B cell (primary cell): Measurements from ENCODE around the gene TNKS1BP1. TPM values are rescaled to one million over a fixed set of nuclear protein-coding genes. Genes with fewer than 3 reads are reported as not detected.
"Not testable (repeated sequence)": the region's sequence is repeated elsewhere in the genome, so short reads cannot be mapped to it uniquely, and the experiment has no call there.

Experiments used
- ATAC-seq: fragments of 200-7000 bp; cut with Tn5 transposase; one replicate; pipeline ENCODE4 v1.10.0; 2021; ENCODE audit warnings: low read depth, mild to moderate bottlenecking, moderate number of reproducible peaks, moderate library complexity
- CTCF ChIA-PET: fragments of 350-600 bp; sonication (Branson Sonifier 250); formaldehyde crosslinking; loops from one replicate; lab custom pipeline; 2021; ENCODE audit warnings: antibody characterized with exemption, inconsistent platforms; lab: Charles Lee
- POLR2A ChIA-PET: fragments of 350-600 bp; sonication (Branson Sonifier 250); formaldehyde crosslinking; loops from one replicate; lab custom pipeline; 2021; ENCODE audit warnings: antibody characterized with exemption; lab: Charles Lee
- DNase-seq: peaks from one replicate; pipeline ENCODE4 v3.0.0; 2013
- H2AFZ ChIP-seq: 2 replicates; pipeline ENCODE4 v1.6.1; 2012; ENCODE audit warnings: mild to moderate bottlenecking, low read depth, low read length; ENCODE audit not compliant: insufficient read depth, poor library complexity, severe bottlenecking
- H3K27ac ChIP-seq, 2 donors: 1 replicate in 1 of 2; 2 replicates in 1 of 2; pipeline ENCODE4 v1.5.1; 2012 to 2013; ENCODE audit warnings: low read length in 2 of 2, mild to moderate bottlenecking in 2 of 2, moderate library complexity in 1 of 2
- H3K27me3 ChIP-seq, 4 experiments: fragments of 200-600 bp in 1 of 4; sonication (generic) in 1 of 4; replicated peaks in 1 of 4; 1 replicate in 2 of 4; 2 replicates in 2 of 4; pipeline versions ENCODE4 v1.6.1 to v1.7.0; 2013 to 2016; ENCODE audit warnings: low read length in 3 of 4, mild to moderate bottlenecking in 2 of 4, mixed read lengths in 1 of 4, moderate library complexity in 1 of 4; ENCODE audit not compliant: insufficient read depth in 4 of 4, control insufficient read depth in 3 of 4; ENCODE audit errors: control extremely low read depth in 1 of 4
- H3K36me3 ChIP-seq, 2 experiments: replicated peaks in 1 of 2; 1 replicate in 1 of 2; 2 replicates in 1 of 2; pipeline versions ENCODE4 v1.6.1 to v1.7.1; 2013; ENCODE audit warnings: low read length in 1 of 2; ENCODE audit not compliant: insufficient read depth in 2 of 2, control insufficient read depth in 1 of 2; ENCODE audit errors: control extremely low read depth in 1 of 2, extremely low read depth in 1 of 2
- H3K4me1 ChIP-seq, 2 donors: fragments of 200-600 bp in 1 of 2; sonication (generic) in 1 of 2; 1 replicate in 1 of 2; 2 replicates in 1 of 2; pipeline versions ENCODE4 v1.5.1 to v1.6.1; 2013 to 2017; ENCODE audit warnings: low read length in 2 of 2; ENCODE audit not compliant: control insufficient read depth in 2 of 2, insufficient read depth in 2 of 2
- H3K4me2 ChIP-seq: replicated peaks from 2 replicates; pipeline ENCODE3; 2012; ENCODE audit warnings: mild to moderate bottlenecking, low read depth, low read length; ENCODE audit not compliant: poor library complexity, severe bottlenecking
- H3K4me3 ChIP-seq, 5 experiments: fragments of 200-600 bp in 1 of 5; sonication (generic) in 1 of 5; 1 replicate in 3 of 5; 2 replicates in 2 of 5; pipeline versions ENCODE4 v1.5.1 to v1.7.0; 2011 to 2016; ENCODE audit warnings: low read length in 4 of 5, mild to moderate bottlenecking in 4 of 5, low read depth in 2 of 5, control low read depth in 1 of 5, moderate library complexity in 1 of 5; ENCODE audit not compliant: insufficient read depth in 1 of 5; ENCODE audit errors: control extremely low read depth in 1 of 5, extremely low read depth in 1 of 5
- H3K79me2 ChIP-seq: fragments of 200-600 bp; sonication (generic); one replicate; pipeline ENCODE4 v1.6.0; 2016; ENCODE audit warnings: low read length; ENCODE audit not compliant: control insufficient read depth, insufficient read depth
- H3K9ac ChIP-seq: fragments of 200-600 bp; sonication (generic); 2 replicates; pipeline ENCODE4 v1.6.1; 2017; ENCODE audit warnings: mild to moderate bottlenecking, low read length, moderate library complexity
- H3K9me3 ChIP-seq, 3 donors: one replicate each; pipeline versions ENCODE4 v1.6.1 to v1.7.1; 2013; ENCODE audit warnings: low read length in 2 of 3; ENCODE audit not compliant: control insufficient read depth in 2 of 3, insufficient read depth in 1 of 3; ENCODE audit errors: control extremely low read depth in 1 of 3
- H4K20me1 ChIP-seq: 2 replicates; pipeline ENCODE4 v1.6.0; 2012; ENCODE audit warnings: mild to moderate bottlenecking, low read length; ENCODE audit not compliant: insufficient read depth, control insufficient read depth, poor library complexity, severe bottlenecking
- H3K27ac Mint-ChIP-seq: one replicate; pipeline ENCODE4 v1.8.0; 2021; ENCODE audit warnings: mixed read lengths
- H3K27me3 Mint-ChIP-seq: one replicate; pipeline ENCODE4 v1.8.0; 2021; ENCODE audit warnings: mixed read lengths
- H3K4me1 Mint-ChIP-seq: one replicate; pipeline ENCODE4 v1.8.0; 2021; ENCODE audit warnings: mixed read lengths
- H3K4me3 Mint-ChIP-seq: one replicate; pipeline ENCODE4 v1.8.0; 2021; ENCODE audit warnings: mixed read lengths
- H3K9me3 Mint-ChIP-seq: one replicate; pipeline ENCODE4 v1.8.0; 2022; ENCODE audit warnings: mixed read lengths; ENCODE audit not compliant: insufficient read depth
- EZH2 ChIP-seq: IDR thresholded peaks from 2 replicates; pipeline ENCODE4 v1.6.1; 2012; ENCODE audit warnings: borderline replicate concordance, low read depth, mild to moderate bottlenecking, moderate library complexity, low read length; ENCODE audit not compliant: insufficient read depth, poor library complexity, severe bottlenecking
- WGBS: methylation state at CpG from one replicate; pipeline ENCODE4 v1.1.5; 2013; ENCODE audit warnings: missing lambda C conversion rate; ENCODE audit not compliant: insufficient coverage; 5-methylcytosine and 5-hydroxymethylcytosine counted together
- intact Hi-C: fragments of 100-400 bp; cut with micrococcal nuclease; formaldehyde crosslinking; loops from one replicate; pipeline ENCODE4 v1.10.0; 2022
- polyA plus RNA-seq: library from polyadenylated mRNA; depleted of rRNA; stranded (reverse); fragments of >200 nt; gene quantifications from 2 replicates; pipeline ENCODE4 v1.2.3, GENCODE V29; 2012
- total RNA-seq, 2 donors: library from RNA; stranded (reverse); fragments of 120-200 nt in 1 of 2; gene quantifications; 1 replicate in 1 of 2; 2 replicates in 1 of 2; pipeline versions ENCODE4 v1.2.3 to v1.2.4, GENCODE V29; 2013 to 2022
- TF ChIP-seq, protein P1 (sequence below): fragments of 200-600 bp; IDR thresholded peaks from one replicate; pipeline ENCODE4 v1.8.0; 2022; ENCODE audit warnings: antibody characterized with exemption, mild to moderate bottlenecking

The TNKS1BP1 gene
- total and polyA plus RNA-seq, 2 donors (not counting 1 experiment from before 2014, with no cell fraction given) = 2.2 to 12.2 TPM

DNA sequence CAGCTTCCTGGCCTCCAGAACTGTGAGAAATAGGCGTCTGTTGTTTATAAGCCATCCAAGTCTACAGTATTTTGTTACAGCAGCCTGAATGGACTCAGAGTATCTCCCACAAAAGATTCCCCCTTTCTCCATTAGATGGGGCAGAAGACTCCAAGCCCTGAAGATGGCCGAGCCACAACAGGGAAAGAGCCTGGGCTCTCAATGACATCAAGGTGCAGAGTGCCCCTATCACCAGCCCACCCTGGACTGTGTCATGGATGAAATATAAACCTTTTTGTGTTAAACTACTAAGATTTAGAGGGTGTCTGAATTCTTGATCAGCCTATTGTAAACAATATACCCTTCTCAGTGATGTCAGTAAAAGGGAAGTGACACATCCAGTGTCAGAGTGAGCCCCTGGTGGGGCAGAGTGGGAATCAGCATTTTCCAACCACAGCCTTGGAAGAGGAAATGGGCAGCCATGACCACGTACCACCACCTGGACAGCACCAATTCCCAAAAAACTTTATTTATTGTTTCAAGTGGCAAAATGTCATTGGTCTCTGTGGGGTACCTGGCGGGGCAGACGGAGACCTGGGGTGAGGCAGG, 25.5 kb downstream of the TNKS1BP1 start:
- H3K4me3 Mint-ChIP-seq = no peak overlapping the region
- Histone ChIP-seq H3K9me3 (peaks cover 0 to 32% (median 12%) of the 10 kb centered on the region in 3 donors), H3K4me3 (no peak overlapping the region), H3K79me2 (no peaks in the 10 kb centered on the region), H2AFZ (no peak overlapping the region), H4K20me1 (no peaks in the 10 kb centered on the region), H3K4me2 (no peak overlapping the region), H3K27me3 (no peaks in the 10 kb centered on the region), H3K36me3 (peaks cover 0 to 4% of the 10 kb centered on the region in 2 experiments), H3K9ac (no peak overlapping the region), H3K4me1 (no peaks in the 10 kb centered on the region), H3K27ac (no peak overlapping the region)
- ATAC-seq (no peak), DNase-seq (no peak)
- H3K4me1 Mint-ChIP-seq = no peaks in the 10 kb centered on the region
- H3K27me3 Mint-ChIP-seq = no peaks in the 10 kb centered on the region
- intact Hi-C loops = no loop called here
- no peak overlapping the region for H3K27ac Mint-ChIP-seq
- 100% methylated on average over 1 of the region's 5 CpGs for WGBS
- TF ChIP-seq EZH2 = no peak
- H3K9me3 Mint-ChIP-seq = peaks cover 2% of the 10 kb centered on the region
- CTCF ChIA-PET = no interaction called here
- POLR2A ChIA-PET = no interaction called here

GRCh38 chr11:57297221-57297620, 27.5 kb downstream of the TNKS1BP1 start:
- Histone ChIP-seq H3K4me3 (no peak overlapping the region), H3K4me1 (no peaks in the 10 kb centered on the region), H3K9ac (no peak overlapping the region), H3K27ac (no peak overlapping the region), H3K79me2 (no peaks in the 10 kb centered on the region), H3K9me3 (peaks cover 0 to 32% (median 12%) of the 10 kb centered on the region in 3 donors), H4K20me1 (no peaks in the 10 kb centered on the region), H3K4me2 (no peak overlapping the region), H3K27me3 (no peaks in the 10 kb centered on the region), H2AFZ (no peak overlapping the region), H3K36me3 (peaks cover 0 to 4% of the 10 kb centered on the region in 2 experiments)
- 83% methylated on average over 1 of the region's 2 CpGs for WGBS
- Mint-ChIP-seq H3K9me3 (peaks cover 2% of the 10 kb centered on the region), H3K27ac (no peak overlapping the region), H3K4me1 (no peaks in the 10 kb centered on the region), H3K27me3 (no peaks in the 10 kb centered on the region), H3K4me3 (no peak overlapping the region)
- DNase-seq (no peak), ATAC-seq (no peak)
- ChIA-PET CTCF (no interaction called here), POLR2A (no interaction called here)
- intact Hi-C loops = no loop called here
- TF ChIP-seq EZH2 = no peak
- TF ChIP-seq, protein P1, sequence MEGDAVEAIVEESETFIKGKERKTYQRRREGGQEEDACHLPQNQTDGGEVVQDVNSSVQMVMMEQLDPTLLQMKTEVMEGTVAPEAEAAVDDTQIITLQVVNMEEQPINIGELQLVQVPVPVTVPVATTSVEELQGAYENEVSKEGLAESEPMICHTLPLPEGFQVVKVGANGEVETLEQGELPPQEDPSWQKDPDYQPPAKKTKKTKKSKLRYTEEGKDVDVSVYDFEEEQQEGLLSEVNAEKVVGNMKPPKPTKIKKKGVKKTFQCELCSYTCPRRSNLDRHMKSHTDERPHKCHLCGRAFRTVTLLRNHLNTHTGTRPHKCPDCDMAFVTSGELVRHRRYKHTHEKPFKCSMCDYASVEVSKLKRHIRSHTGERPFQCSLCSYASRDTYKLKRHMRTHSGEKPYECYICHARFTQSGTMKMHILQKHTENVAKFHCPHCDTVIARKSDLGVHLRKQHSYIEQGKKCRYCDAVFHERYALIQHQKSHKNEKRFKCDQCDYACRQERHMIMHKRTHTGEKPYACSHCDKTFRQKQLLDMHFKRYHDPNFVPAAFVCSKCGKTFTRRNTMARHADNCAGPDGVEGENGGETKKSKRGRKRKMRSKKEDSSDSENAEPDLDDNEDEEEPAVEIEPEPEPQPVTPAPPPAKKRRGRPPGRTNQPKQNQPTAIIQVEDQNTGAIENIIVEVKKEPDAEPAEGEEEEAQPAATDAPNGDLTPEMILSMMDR = no peak

DNA sequence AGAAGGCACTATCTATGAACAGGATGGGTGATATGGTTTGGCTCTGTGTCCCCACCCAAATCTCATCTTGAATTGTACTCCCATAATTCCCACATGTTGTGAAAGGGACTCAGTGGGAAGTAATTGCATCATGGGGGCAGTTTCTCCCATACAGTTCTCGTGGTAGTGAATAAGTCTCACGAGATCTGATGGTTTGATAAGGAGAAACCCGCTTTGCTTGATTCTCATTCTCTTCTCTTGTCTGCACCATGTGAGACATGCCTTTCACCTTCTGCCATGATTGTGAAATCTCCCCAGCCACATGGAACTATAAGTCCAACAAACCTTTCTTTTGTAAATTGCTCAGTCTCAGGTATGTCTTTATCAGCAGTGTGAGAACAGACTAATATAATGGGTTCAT, 28.5 kb downstream of the TNKS1BP1 start:
- H3K27ac ChIP-seq, H3K4me3 Mint-ChIP-seq, CTCF ChIA-PET, POLR2A ChIA-PET, H3K4me1 Mint-ChIP-seq, H3K79me2 ChIP-seq, H3K27ac Mint-ChIP-seq, H3K4me2 ChIP-seq, H3K36me3 ChIP-seq, H3K4me3 ChIP-seq, H2AFZ ChIP-seq, H3K27me3 Mint-ChIP-seq, H4K20me1 ChIP-seq, ATAC-seq, DNase-seq, H3K27me3 ChIP-seq, H3K9ac ChIP-seq, H3K4me1 ChIP-seq, intact Hi-C loops, H3K9me3 Mint-ChIP-seq: not testable (repeated sequence)
- WGBS = no CpG with 5 or more reads among the region's 3 CpGs
- peaks cover 0 to 32% (median 12%) of the 10 kb centered on the region in 3 donors for H3K9me3 ChIP-seq
